A673 (cell line): ENCODE results near the gene BABAM1. TPM values are rescaled to one million over a fixed set of nuclear protein-coding genes. Genes with fewer than 3 reads are reported as not detected.

Source experiments
- BruUV-seq: library from RNA; stranded (reverse); fragments of 400-500 nt; replicated peaks from 2 replicates; lab custom pipeline; 2021; lab: Mats Ljungman, UMichigan
- CTCF ChIA-PET: fragments of 300-600 bp; sonication (Branson Sonifier 250); formaldehyde crosslinking; loops from one replicate; lab custom pipeline; 2022; ENCODE audit warnings: antibody characterized with exemption; lab: Charles Lee
- POLR2A ChIA-PET: fragments of 300-600 bp; sonication (Branson Sonifier 250); formaldehyde crosslinking; loops from one replicate; lab custom pipeline; 2022; ENCODE audit warnings: antibody characterized with exemption; ENCODE audit not compliant: low non-redundant PET; lab: Charles Lee
- DNase-seq: peaks from one replicate; pipeline ENCODE4 v3.0.0-alpha.2; 2015; ENCODE audit warnings: low spot score
- H3K27ac ChIP-seq: fragments of 200-600 bp; sonication (generic); 2 replicates; pipeline ENCODE4 v1.5.1; 2016; ENCODE audit warnings: mixed run types, low read depth, mild to moderate bottlenecking, mixed read lengths, antibody characterized with exemption, low read length; ENCODE audit not compliant: poor library complexity, severe bottlenecking
- H3K27me3 ChIP-seq: fragments of 200-600 bp; sonication (generic); replicated peaks from 2 replicates; pipeline ENCODE4 v1.6.1; 2017; ENCODE audit warnings: mixed run types, low read depth, mild to moderate bottlenecking, mixed read lengths, antibody characterized with exemption, low read length; ENCODE audit not compliant: insufficient read depth, poor library complexity
- H3K36me3 ChIP-seq: fragments of 200-600 bp; sonication (generic); 2 replicates; pipeline ENCODE4 v1.6.1; 2016; ENCODE audit warnings: mixed run types, mild to moderate bottlenecking, mixed read lengths, antibody characterized with exemption, low read length; ENCODE audit not compliant: insufficient read depth, poor library complexity, severe bottlenecking
- H3K4me1 ChIP-seq: fragments of 200-600 bp; sonication (generic); 2 replicates; pipeline ENCODE4 v1.6.1; 2017; ENCODE audit warnings: mixed run types, mild to moderate bottlenecking, mixed read lengths, antibody characterized with exemption, low read length; ENCODE audit not compliant: insufficient read depth, poor library complexity, severe bottlenecking
- H3K4me3 ChIP-seq: fragments of 200-600 bp; sonication (generic); 2 replicates; pipeline ENCODE4 v1.5.1; 2016; ENCODE audit warnings: low read depth, mixed run types, mild to moderate bottlenecking, mixed read lengths, low read length; ENCODE audit not compliant: poor library complexity, severe bottlenecking
- H3K9me3 ChIP-seq: fragments of 200-600 bp; sonication (generic); 2 replicates; pipeline ENCODE4 v1.6.1; 2016; ENCODE audit warnings: mixed run types, low read depth, mild to moderate bottlenecking, mixed read lengths, antibody characterized with exemption, low read length; ENCODE audit not compliant: poor library complexity, severe bottlenecking
- EZH2 ChIP-seq: fragments of 200-600 bp; sonication (generic); IDR thresholded peaks from 2 replicates; pipeline ENCODE4 v1.6.1; 2017; ENCODE audit warnings: borderline replicate concordance, low read depth, mild to moderate bottlenecking, mixed read lengths, antibody characterized with exemption, low read length; ENCODE audit not compliant: poor library complexity, severe bottlenecking
- intact Hi-C: fragments of 100-400 bp; cut with micrococcal nuclease; formaldehyde crosslinking; loops from one replicate; pipeline ENCODE4 v1.10.0; 2022; ENCODE audit not compliant: unreplicated experiment
- total RNA-seq: library from RNA; stranded (reverse); gene quantifications from 2 replicates; pipeline ENCODE4 v1.2.3, GENCODE V29; 2021
- TF ChIP-seq, protein P1 (sequence below): fragments of 300-800, 200-600 bp; sonication (generic); conservative IDR thresholded peaks from 2 replicates; pipeline ENCODE4 v1.5.1; 2017; ENCODE audit warnings: low read depth, mild to moderate bottlenecking, antibody characterized with exemption, low read length, moderate library complexity, mixed read lengths

Gene BABAM1
- total RNA-seq, 1 experiment from 2014 or later = 147 TPM

- CTCF ChIA-PET = interaction anchor here (0.5 kb wide), 1 partner anchor 94 kb away, joined by 6 read pairs; no protein-coding TSS in a partner anchor
- intact Hi-C loops = no loop called here
Measured at GRCh38 chr19:17322854-17323253, 55.6 kb downstream of the BABAM1 start.

GRCh38 chr19:17323300-17323963 is 56.2 kb downstream of the BABAM1 start:
- H3K4me3 ChIP-seq = no peak overlapping the region
- H3K4me1 ChIP-seq = no peaks in the 10 kb centered on the region
- no TSS peak for BruUV-seq
- peak overlapping the region; percentile 50 for H3K27ac ChIP-seq
- POLR2A ChIA-PET = no interaction called here
- TF ChIP-seq EZH2 = no peak
- TF ChIP-seq, protein P1, sequence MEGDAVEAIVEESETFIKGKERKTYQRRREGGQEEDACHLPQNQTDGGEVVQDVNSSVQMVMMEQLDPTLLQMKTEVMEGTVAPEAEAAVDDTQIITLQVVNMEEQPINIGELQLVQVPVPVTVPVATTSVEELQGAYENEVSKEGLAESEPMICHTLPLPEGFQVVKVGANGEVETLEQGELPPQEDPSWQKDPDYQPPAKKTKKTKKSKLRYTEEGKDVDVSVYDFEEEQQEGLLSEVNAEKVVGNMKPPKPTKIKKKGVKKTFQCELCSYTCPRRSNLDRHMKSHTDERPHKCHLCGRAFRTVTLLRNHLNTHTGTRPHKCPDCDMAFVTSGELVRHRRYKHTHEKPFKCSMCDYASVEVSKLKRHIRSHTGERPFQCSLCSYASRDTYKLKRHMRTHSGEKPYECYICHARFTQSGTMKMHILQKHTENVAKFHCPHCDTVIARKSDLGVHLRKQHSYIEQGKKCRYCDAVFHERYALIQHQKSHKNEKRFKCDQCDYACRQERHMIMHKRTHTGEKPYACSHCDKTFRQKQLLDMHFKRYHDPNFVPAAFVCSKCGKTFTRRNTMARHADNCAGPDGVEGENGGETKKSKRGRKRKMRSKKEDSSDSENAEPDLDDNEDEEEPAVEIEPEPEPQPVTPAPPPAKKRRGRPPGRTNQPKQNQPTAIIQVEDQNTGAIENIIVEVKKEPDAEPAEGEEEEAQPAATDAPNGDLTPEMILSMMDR = no peak
- no peaks in the 10 kb centered on the region for H3K9me3 ChIP-seq
- CTCF ChIA-PET = no interaction called here
- H3K27me3 ChIP-seq = no peaks in the 10 kb centered on the region
- H3K36me3 ChIP-seq = peaks cover 20% of the 10 kb centered on the region
- no peak for DNase-seq
- intact Hi-C loops = no loop called here

More at GRCh38 chr19:17322854-17323253, 55.6 kb downstream of the BABAM1 start:
- POLR2A ChIA-PET = no interaction called here
- no peak overlapping the region for H3K4me3 ChIP-seq
- TF ChIP-seq, protein P1 = no peak
- no peak for TF ChIP-seq EZH2
- peaks cover 17% of the 10 kb centered on the region for H3K36me3 ChIP-seq
- no peaks in the 10 kb centered on the region for H3K9me3 ChIP-seq
- no peak for DNase-seq
- H3K27me3 ChIP-seq = no peaks in the 10 kb centered on the region
- H3K4me1 ChIP-seq = no peaks in the 10 kb centered on the region
- BruUV-seq = no TSS peak
- H3K27ac ChIP-seq = peak overlapping the region; percentile 50

DNA sequence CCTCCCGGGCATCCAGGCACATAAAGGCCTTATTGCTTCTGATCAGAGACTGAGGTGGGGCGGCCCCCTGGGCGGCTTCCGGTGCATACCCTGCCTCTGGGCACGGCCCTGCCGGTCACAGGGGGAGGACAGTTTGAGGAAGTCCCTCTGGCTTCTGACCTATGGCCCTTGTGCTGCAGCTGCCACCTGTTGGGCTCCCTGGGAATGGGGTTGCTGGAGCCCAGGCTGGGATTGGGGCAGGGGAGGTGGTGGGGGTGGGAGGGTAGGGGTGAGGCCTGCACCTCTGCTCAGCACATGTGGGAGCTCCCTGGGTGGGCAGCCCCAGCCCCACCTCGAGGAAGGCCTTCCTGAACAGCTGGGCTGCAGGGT is 56.7 kb downstream of the BABAM1 start:
- intact Hi-C loops = no loop called here
- no peak for DNase-seq
- POLR2A ChIA-PET = no interaction called here
- H3K4me1 ChIP-seq = no peaks in the 10 kb centered on the region
- H3K36me3 ChIP-seq = peaks cover 20% of the 10 kb centered on the region
- TF ChIP-seq, protein P1 = no peak
- no peak for TF ChIP-seq EZH2
- H3K9me3 ChIP-seq = no peaks in the 10 kb centered on the region
- CTCF ChIA-PET = no interaction called here
- no peak overlapping the region for H3K27ac ChIP-seq
- H3K27me3 ChIP-seq = no peaks in the 10 kb centered on the region
- BruUV-seq = no TSS peak
- H3K4me3 ChIP-seq = no peak overlapping the region
